Stimulated activated CD8-positive, alpha-beta memory T cell treated with anti-CD3 and anti-CD28 coated beads, Interleukin-4, amount 100 ng/mL, for 48 hours (primary cell): ENCODE results near the gene MPZL3.
A peak's percentile ranks its signal among the peaks of the same experiment; 100 is the strongest.

Experiments used
- DNase-seq: peaks from one replicate; pipeline ENCODE4 v3.0.0-alpha.2; 2020

The MPZL3 gene

DNA sequence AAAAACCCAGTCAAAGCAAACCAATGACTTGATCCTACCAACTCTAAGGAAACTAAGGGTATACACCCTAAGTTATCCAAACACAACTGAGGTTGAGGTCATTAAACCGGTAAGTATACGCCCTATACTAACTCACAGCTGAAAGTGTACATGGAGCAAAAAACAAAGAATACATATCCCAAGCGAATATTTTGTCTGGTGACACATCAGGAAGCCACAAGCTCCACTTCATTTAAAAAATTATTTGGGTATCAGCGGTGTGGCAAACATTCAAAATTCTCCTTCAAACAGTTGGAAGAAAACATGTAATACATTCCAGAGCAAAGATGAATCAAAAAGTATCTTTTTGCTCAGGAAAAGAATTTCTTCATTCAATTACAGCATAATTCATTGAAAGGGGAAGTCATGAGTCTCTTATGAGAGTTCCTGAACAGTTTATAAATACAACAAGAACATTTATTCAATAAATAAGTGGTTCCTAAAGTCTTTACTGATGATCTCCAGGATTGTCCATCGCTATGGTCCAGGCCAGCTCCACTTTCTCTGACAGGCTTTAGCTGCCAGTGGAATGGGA is 22.8 kb downstream of the MPZL3 start:
- DNase-seq: no peak

DNA sequence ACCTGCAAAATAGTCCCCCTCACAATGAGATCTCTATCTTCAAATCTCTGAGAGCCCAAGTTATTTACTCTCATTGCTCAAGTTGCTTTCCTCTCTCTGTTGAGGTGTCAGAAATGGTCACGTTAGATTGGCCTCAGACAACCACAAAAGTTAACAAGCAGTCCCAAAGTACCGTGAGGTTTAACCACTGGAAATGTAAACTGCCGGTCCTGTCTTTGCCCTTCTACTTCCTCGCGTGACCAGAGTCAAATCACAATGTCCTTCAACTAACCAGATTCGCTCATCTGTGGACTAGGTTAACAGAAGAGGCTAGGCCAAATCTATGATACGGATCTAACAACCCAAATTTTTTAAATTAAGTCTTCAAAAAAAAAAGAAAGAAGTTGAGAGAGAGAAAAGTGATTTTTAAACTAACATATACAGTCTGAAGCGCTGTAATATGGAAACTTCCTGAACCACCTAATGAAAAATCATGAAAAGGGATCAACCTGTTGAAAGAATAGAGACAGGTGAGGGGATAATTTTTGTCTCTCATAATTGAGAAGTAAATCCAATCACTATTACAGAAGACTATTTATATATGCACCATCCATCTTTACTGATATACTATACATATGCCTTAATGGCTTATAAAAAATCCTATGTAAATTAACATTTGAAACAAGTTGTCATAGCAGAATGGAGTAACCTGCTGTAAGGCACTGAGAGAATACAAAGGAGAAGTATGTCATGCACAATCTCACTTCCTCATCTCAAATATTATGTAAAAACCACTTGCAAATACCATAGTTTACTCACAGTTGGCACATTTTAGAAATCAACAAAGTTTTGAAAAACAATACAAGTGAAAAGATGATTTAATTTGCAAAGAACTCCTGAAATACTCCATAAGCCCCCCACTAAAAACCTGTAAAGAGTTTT is 24.0 kb downstream of the MPZL3 start:
- no peak for DNase-seq

DNA sequence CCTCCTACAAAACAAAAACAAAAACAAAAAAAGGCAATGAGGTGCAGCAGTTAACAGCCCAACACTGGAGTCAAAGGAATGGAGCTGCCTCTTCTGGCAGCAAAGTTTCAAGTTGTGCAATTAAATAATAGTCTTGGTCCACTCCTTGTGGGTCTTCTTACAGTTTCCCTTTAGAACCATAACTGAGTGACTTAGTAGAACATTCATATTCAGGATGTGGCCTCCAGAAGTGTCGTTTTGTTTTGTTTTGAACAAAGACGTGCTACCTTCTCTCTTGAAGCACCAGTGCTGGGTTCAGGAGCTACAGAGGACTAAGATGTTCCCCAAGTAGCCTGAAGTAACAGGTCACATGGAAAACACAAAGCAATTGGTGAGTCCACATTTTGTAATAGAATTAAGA is 25.4 kb downstream of the MPZL3 start:
- DNase-seq: no peak

GRCh38 chr11:118226296-118226695 is 25.9 kb downstream of the MPZL3 start:
- no peak for DNase-seq

DNA sequence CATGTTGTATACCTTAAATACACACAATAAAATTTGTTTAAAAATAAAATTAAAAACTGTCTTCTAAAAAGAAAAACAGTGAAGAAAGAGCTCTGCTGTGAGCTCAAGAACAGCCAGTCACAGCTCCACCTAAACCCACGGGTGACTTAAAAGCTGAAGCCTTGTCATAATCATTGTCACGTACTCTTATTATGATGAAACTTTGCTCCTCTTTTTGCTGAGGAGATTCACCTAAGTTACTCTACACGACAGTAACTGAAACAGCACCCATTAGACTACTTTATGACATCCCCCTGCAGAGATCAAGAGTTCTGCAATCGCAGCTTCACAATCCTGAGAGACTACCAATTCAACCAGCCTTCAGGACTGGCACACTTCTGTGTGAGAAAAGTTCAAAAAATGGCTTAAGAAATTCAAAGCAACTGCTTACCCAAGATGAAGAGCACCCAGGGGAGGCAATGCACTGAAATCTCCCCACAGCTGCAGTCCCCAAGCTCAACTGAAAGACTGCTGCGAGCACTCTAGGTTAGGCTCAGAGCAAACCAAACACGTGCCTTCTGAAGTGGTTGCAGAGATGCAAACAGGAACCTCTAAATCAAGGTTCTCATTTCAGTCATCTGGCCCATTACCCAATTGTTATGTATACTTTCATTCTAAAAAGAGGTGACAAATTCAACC is 27.5 kb downstream of the MPZL3 start, which contains the start of gene JAML:
Gene JAML, minus strand, starts transcription at position 501 of the 678 bp plus-strand sequence. CDS start 10,145 bp downstream, outside the sequence.
- DNase-seq: peak; percentile 75

GRCh38 chr11:118223992-118224391 is 28.2 kb downstream of the MPZL3 start:
- peak; percentile 59 for DNase-seq

- DNase-seq: no peak
Observed at GRCh38 chr11:118223570-118223969, 28.6 kb downstream of the MPZL3 start.

DNA sequence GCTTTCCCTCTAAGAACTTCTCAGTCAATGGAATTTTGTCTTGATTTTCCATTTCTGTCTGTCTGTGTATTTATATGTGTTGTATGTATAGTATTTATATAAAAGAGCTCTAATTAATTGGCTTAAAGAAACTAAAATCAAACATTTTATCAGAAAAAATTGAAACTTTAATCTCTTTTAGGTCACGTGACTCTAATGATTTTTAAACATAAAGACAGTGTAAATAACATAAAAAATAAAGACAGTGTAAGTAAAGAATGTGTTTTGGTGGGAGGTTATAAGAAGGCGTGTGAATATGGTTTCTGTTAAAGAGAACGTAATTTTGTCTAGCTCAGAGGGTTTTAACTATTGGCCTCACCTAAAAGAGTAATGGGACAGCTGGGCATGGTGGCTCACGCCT is 29.7 kb downstream of the MPZL3 start:
- no peak for DNase-seq

GRCh38 chr11:118221419-118221818 is 30.7 kb downstream of the MPZL3 start:
- peak; percentile 65 for DNase-seq

DNA sequence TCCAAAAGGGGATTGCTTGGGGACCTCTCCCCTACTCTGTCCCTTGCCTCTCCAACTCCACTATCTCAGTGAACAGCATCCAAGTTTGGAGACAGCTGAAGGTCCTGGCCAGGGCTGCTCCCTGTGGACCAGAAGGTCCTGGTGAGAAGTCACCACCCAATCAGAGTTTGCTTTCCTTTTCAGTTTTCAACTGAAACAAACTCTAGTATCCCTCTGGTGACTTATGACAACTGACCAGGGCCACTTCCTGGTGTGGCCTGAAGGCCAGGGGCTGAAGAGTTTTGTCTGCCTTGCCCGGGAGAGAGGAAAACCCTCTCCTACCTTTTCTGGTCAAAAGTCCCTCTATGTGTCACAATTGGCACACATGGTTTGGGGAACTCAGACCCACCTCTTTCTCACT is 32.4 kb downstream of the MPZL3 start:
- no peak for DNase-seq

DNA sequence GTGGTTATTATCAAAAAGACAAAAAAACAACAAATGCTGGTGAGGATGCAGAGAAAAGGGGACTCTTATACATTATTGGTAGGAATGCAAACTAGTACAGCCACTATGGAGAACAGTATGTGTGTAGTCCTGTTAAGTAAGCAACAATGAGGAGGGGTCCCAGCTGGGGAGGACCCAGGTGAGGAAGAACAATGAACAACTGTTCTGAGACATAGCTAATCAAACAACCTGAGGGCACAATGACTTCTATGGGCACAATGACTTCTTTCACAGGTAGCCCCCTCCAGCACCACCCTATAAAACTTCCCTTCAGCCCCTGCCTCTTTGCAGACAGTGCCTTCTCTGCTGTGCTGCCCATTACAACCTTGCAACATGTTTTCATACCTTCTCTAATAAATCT is 32.9 kb downstream of the MPZL3 start:
- no peak for DNase-seq

- peak; percentile 59 for DNase-seq
Observed at GRCh38 chr11:118217575-118217974, 34.6 kb downstream of the MPZL3 start.

GRCh38 chr11:118216621-118217481 is 35.3 kb downstream of the MPZL3 start:
- DNase-seq: peak; percentile 73

- no peak for DNase-seq
Observed at GRCh38 chr11:118215765-118216164, 36.4 kb downstream of the MPZL3 start.

DNA sequence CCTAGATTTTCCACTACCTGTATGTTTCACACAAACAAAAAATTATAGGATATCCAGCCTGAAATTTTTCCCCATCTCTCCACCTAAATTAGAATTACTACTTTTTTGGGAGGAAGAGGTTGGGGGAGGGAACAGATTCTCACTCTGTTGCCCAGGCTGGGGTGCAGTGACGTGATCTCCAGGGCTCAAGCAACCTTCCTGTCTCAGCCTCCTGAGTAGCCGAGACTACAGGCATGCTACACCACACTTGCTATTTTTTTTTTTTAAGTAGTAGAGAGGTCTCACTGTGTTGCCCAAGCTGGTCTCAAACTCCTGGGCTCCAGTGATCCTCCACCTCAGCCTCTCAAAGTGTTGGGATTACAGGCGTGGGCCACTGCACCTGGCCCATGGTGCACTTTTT is 36.9 kb downstream of the MPZL3 start:
- DNase-seq: peak; percentile 67

GRCh38 chr11:118214210-118214914 is 37.8 kb downstream of the MPZL3 start:
- DNase-seq: no peak

- no peak for DNase-seq
Observed at GRCh38 chr11:118213781-118214180, 38.4 kb downstream of the MPZL3 start.

DNA sequence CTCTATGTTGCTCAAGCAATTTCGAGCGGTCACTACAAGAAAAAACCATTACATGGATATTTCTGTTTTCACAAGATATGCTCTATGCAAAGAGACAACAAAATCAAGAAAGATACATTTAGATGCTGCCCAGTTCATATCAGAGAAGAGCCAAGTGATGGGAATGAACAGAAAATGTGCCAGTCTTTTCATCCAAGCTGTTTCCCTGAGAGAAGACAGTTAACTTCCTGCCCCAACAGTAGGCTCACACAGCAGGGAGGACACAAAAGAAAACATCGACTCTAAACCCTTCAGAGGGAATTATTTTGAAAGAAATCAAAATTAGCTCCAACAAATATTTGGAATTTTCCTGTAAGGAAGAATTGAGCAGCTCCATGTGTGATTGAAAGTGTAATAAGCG is 39.0 kb downstream of the MPZL3 start:
- no peak for DNase-seq

- DNase-seq: no peak
Observed at GRCh38 chr11:118212781-118213191, 39.4 kb downstream of the MPZL3 start.

GRCh38 chr11:118212131-118212725 is 39.9 kb downstream of the MPZL3 start:
- no peak for DNase-seq

DNA sequence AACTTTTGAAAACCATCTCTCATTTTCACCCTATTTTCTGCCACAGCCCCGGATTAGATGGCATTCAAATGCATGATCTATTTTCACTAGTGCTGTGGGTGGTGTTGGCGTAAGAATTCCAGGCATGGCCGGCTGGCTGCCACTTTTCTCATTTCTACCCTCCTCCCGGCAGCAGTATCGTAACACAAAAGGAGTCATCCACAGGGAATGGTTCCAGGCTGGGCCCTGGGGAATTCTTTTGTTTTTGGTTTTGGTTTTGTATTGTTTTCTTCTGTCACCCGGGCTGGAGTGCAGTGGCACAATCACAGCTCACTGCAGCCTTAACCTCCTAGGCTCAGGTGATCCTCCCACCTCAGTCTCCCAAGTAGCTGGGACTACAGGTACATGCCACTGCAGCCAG is 41.2 kb downstream of the MPZL3 start:
- DNase-seq: peak; percentile 22

- no peak for DNase-seq
Observed at GRCh38 chr11:118210323-118210722, 41.8 kb downstream of the MPZL3 start.
